GM12891 (cell line): ENCODE measurements around the gene TMEM259.
"Not testable (repeated sequence)": the region's sequence is repeated elsewhere in the genome, so short reads cannot be mapped to it uniquely, and the experiment has no call there.

Experiments
- DNase-seq: peaks from one replicate; pipeline ENCODE4 v3.0.0; 2011; ENCODE audit warnings: low spot score; ENCODE audit not compliant: insufficient read length
- FAIRE-seq: peaks from 2 replicates; lab custom pipeline; 2011; peaks lifted over from hg19 to GRCh38; lab: Jason Lieb, UNC
- PAX5 ChIP-seq: IDR thresholded peaks from 2 replicates; pipeline ENCODE4 v1.6.1; 2011; ENCODE audit warnings: low read length, moderate library complexity, mild to moderate bottlenecking; ENCODE audit not compliant: insufficient read depth, severe bottlenecking
- POLR2A ChIP-seq: IDR thresholded peaks from 2 replicates; pipeline ENCODE4 v1.6.1; 2011; ENCODE audit warnings: low read depth, low read length, control low read depth
- POLR2AphosphoS5 ChIP-seq: IDR thresholded peaks from 2 replicates; pipeline ENCODE4 v1.6.1; 2011; ENCODE audit warnings: low read depth, low read length, control low read depth
- POU2F2 ChIP-seq: IDR thresholded peaks from 2 replicates; pipeline ENCODE4 v1.6.1; 2011; ENCODE audit warnings: low read depth, mild to moderate bottlenecking, control low read depth, low read length, moderate library complexity
- SPI1 ChIP-seq: IDR thresholded peaks from 2 replicates; pipeline ENCODE4 v1.6.1; 2011; ENCODE audit warnings: low read depth, low read length, control low read depth
- TAF1 ChIP-seq: IDR thresholded peaks from 2 replicates; pipeline ENCODE4 v1.6.1; 2011; ENCODE audit warnings: low read depth, low read length, control low read depth

TMEM259 gene

DNA sequence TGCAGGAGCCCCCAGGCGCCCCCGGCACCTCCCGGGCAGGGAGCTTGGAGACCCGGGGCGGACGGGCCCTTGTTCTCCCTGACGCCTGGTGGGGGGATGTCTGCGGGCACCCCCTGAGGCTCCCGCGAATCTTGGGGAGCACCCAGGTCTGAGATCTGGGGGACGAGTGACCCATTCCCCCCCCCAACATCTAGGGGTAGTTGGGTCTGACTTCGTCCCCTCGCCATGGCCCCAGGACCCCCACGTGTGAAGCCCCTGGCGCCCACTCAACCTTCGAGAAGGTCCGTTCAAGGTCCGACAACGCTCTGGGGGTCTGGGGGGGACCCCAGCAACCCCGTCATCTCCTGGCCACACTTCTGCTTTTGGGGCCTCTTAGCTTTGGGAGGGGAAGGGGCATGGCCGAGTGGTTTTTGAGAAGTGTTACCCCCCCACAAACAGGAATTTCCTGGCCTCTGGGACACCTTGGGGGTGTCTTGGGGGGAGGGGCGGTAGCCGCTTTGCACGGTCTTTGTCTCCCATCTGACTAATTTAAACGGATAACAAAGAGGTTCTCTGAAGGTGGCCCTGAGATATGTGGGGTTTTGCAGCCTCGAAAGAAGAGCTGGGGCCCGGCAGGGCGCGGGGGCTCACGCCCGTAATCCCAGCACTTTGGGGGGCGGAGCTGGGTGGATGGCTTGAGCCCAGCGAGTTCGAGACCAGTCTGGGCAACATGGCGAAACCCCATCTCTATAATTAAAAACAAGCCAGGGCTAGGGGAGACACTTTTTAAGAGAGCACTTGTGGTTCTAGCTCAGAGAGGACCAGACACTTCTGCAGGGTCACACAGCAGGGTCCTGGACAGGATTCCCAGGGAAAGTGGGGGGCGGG lies 6.1 kb upstream of the TMEM259 start:
- TF ChIP-seq SPI1: peak; percentile 68
- TF ChIP-seq POLR2AphosphoS5: no peak
- DNase-seq: no peak

DNA sequence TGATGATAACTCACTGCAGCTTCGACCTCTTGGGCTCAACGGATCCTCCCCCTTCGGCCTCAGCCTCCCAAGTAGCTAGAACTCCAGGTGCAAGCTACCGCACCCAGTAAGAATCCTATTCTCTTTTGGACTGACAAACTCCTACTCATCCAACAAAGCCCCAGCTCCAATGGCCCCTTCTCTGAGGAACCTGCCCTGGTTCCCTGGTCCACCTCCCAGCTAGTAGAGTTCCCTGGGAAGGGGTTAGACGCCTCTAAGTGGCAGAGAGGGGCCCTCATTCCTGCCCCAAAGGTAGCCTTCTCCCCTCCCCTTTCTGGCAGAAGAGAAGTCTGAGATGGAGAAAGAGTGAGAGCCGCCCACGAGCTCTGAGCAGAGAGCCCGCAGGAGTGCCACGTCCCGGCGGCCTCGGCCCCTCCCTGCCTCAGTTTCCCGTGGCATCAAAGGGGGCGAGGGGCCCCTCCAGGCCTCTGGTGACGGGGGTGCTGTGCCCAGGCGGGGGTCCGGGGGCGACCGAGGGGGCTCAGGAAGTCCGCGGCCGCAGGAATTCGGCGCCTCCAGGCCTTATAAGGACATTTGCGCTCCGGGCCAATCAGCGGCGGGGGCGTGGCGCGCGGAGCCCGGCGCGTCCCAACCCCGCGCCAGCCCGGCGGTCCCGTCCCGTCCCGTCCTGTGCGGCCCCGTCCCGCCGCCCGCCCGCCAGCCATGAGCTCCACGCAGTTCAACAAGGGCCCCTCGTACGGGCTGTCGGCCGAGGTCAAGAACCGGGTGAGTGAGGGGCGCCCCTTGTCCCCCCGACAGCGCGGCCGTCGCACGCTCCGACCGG lies 5.2 kb upstream of the TMEM259 start, which contains the start of gene CNN2:
Gene CNN2 (plus strand): TSS at position 649 of the 823 bp plus-strand sequence. CDS start 54 bp downstream, at position 703.
- DNase-seq (peak; percentile 86), FAIRE-seq (peak; percentile 75)
- 0 out of 2 replicates have a peak, but pooled peaks have one; percentile 55 for TF ChIP-seq POLR2AphosphoS5
- no peak for TF ChIP-seq SPI1
- TF ChIP-seq TAF1: peak; percentile 22
- TF ChIP-seq POLR2A: no peak

More for the DNA sequence above, 6.1 kb upstream of the TMEM259 start:
- peak; percentile 80 for FAIRE-seq

DNA sequence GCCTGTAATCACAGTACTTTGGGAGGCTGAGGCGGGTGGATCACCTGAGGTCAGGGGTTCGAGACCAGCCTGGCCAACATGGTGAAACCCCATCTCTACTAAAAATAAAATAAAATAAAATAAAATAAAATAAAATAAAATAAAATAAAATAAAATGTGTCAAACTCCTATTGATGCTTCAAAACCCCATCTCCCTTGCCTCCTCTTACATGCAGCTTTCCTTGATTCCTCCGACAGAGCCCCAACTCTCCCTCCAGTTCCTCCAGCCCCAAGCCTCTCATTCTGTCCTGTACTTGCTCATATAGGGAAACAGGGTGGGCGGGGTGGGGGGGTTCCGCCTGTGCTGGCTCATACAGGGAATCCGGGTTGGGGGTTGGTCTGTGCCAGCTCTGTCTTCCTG lies 4.2 kb upstream of the TMEM259 start:
- DNase-seq, FAIRE-seq: not testable (repeated sequence)

DNA sequence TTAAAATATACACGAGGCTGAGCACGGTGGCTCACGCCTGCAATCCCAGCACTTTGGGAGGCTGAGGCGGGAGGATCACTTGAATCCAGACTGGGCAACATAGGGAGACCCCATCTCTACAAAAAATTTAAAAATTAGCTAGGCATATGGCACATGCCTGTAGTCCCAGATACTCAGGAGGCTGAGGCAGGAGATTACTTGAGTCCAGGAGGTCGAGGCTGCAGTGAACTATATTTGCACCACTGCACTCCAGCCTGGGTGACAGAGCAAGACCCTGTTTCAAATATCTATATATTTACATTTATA lies 2.9 kb upstream of the TMEM259 start:
- FAIRE-seq: not testable (repeated sequence)

DNA sequence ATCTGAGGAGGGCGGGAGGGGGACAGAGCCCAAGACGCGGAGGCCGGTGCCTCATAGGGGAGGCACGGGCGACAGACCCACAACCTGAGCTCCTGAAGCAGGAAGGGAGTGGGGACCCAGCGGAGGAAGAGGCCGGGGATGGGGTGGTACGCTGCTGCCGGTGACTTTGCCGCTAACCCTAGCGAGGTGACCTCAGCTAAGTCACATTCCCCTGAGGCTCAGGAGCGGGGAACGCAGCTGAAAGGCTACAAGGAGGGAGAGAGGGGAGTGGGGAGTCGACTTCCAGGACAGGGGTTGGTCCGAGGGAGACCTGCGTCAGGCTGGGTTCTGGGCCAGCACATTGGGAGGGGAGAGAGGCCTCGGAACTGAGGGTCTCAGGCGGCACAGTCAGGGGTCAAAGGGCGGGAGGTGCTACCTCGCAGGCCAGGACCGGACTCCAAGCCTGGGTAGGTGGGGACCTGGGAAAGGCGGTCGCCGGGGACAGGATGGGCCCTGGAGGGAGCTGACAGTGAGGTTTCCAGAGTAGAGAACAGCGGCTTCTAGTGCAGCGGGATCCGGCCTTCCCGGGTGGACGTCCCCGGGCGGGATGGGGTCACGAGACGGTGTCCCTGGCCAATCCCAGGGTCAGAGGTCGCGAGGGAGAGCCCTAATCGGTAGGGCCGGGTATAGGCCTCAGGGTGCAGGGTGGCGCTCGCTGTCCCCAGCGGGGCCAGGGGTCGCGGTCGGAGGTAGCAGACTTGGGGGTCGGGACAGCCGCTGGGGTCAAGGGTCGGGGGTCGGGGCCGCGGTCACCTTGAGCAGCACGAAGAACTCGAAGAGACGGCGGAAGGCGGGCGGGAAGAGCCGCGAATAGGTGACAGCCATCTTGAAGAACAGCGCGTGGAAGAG lies 699 bp downstream of the TMEM259 start:
- FAIRE-seq (peak; percentile 50), DNase-seq (no peak)
- TF ChIP-seq POLR2A (no peak), POU2F2 (no peak), SPI1 (no peak), POLR2AphosphoS5 (no peak; the same call in 1 of the 2 replicates), PAX5 (no peak), TAF1 (no peak)

More for the DNA sequence above, 2.9 kb upstream of the TMEM259 start:
- DNase-seq: not testable (repeated sequence)

DNA sequence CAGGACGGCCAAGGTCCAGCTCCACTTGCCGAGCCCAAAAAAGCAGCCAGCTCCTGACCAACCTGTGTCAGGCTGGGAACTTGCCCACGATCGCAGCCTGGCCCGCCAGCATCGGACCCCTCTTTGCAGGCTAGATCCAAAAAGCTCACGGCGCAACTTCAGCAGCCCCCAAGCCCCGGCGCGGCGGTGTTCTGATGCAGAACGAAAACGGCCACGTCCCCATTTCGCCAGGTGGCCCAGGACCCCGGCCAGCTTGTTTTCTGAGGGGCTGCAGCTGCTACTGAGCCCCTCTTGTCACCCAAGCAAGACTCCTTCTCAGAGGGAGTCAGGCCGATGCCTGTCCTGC lies 1.3 kb downstream of the TMEM259 start:
- DNase-seq (no peak), FAIRE-seq (no peak)
- TF ChIP-seq POU2F2: no peak
- no peak for TF ChIP-seq TAF1
- no peak for TF ChIP-seq POLR2AphosphoS5
- TF ChIP-seq POLR2A: no peak
- no peak for TF ChIP-seq PAX5
- TF ChIP-seq SPI1: no peak

DNA sequence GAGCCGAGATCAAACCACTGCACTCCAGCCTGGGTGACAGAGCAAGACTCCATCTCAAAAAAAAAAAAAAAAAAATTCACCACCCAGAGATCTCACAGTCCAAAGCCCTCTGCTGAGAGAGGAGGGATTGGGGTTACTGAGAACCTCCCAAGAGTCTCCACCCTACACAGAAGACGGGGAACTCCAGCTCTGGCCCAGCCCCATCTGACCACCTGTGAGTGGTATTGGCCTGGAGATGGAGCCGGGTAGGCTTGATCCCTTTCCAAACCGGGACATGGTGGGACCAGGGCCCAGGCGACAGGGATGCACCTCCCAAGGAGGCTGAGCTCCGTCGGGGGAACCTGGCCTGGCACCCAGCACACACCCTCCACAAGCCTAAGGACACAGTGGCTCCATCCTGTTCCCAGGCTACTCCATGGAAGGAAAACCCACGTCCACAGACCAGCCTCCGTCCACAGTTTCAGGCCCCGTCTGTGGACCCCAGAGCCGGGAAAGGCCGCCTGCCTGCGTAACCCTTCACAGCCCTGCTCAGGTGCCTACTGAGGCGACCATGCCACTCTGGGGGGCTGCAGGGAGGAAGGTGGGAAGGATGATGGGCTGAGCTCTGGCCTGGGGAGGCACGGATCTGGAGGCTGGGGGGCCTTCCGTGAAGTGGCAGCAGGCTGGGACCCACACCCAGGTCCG lies 1.8 kb downstream of the TMEM259 start:
- DNase-seq (no peak), FAIRE-seq (no peak)
- TF ChIP-seq POLR2A (no peak), TAF1 (no peak), SPI1 (no peak), PAX5 (no peak), POU2F2 (no peak), POLR2AphosphoS5 (no peak)

DNA sequence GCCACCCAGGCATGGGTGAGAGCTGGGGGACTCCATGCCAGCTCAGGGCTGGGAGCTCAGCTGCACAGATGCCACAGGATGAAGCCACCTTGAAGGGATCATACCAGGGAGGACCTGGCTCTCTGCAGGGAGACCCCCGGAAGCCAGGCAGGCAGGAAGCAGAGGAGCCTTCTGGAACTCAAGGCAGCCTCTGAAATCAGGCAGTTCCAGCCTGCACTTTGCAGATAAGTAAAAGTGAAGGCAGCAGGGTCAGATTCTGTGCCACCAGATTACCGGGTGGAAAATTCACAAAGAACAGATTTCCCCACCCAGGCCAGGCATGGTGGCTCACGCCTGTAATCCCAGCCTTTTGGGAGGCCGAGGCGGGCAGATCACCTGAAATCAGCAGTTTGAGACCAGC lies 2.5 kb downstream of the TMEM259 start:
- TF ChIP-seq TAF1 (no peak), POLR2A (no peak), PAX5 (no peak), POLR2AphosphoS5 (no peak), POU2F2 (no peak), SPI1 (no peak)
- FAIRE-seq (no peak), DNase-seq (no peak)

DNA sequence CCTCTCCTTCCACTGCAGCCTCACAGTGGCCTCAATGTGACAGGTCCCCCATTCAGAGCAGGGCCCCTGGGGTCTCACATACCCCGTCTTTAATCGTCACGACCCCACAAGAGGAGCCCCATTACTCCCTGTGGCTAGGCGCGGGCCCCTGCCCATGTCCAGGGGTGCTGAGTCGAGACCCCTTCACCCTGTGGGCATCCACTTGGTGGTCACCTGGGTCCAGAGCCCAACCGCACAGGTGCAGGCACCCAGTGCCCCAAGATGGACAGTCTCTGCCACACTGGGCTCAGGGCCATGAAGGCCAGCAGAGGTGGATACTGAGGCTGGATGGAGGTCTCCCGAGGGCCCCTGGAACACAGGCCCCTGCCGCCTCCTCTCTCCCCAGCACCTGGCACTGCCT lies 3.0 kb downstream of the TMEM259 start:
- FAIRE-seq (no peak), DNase-seq (no peak)
- no peak for TF ChIP-seq PAX5
- TF ChIP-seq POLR2A: no peak
- TF ChIP-seq POLR2AphosphoS5: no peak
- no peak for TF ChIP-seq TAF1
- TF ChIP-seq POU2F2: no peak
- TF ChIP-seq SPI1: no peak
